HCT116 (cell line): Measurements from ENCODE around the gene GDAP2. TPM values are rescaled to one million over a fixed set of nuclear protein-coding genes. Genes with fewer than 3 reads are reported as not detected.

Experiments used
- ATAC-seq: fragments of 200-7000 bp; cut with Tn5 transposase; 2 replicates; pipeline ENCODE4 v1.9.1; 2020; ENCODE audit warnings: mild to moderate bottlenecking, moderate library complexity
- BruUV-seq: library from RNA; stranded (reverse); fragments of 400-500 nt; replicated peaks from 2 replicates; lab custom pipeline; 2021; lab: Mats Ljungman, UMichigan
- CTCF ChIA-PET: fragments of 300-600 bp; sonication (Branson Sonifier 250); formaldehyde crosslinking; loops from one replicate; lab custom pipeline; 2021; ENCODE audit warnings: antibody characterized with exemption; lab: Charles Lee
- POLR2A ChIA-PET: fragments of 300-600, 350-600 bp; sonication (Branson Sonifier 250); formaldehyde crosslinking; loops from one replicate; lab custom pipeline; 2021; ENCODE audit warnings: antibody characterized with exemption; lab: Charles Lee
- RAD21 ChIA-PET, 2 experiments: fragments of 300-600 bp; sonication (Branson Sonifier 250); formaldehyde crosslinking; loops; one replicate each; lab custom pipeline; 2023; ENCODE audit warnings: low total read pairs in 2 of 2; ENCODE audit not compliant: uncharacterized antibody in 2 of 2, unreplicated experiment in 2 of 2, low non-redundant PET in 1 of 2; lab: Charles Lee
- DNase-seq: peaks from one replicate; pipeline ENCODE4 v3.0.0-alpha.2; 2010; ENCODE audit warnings: low read depth, low spot score
- H2AFZ ChIP-seq: fragments of 200-600 bp; shearing (Covaris generic), sonication (generic); 2 replicates; pipeline ENCODE4 v1.6.1; 2017; ENCODE audit warnings: low read depth, mixed run types, mixed read lengths, antibody characterized with exemption, low read length; ENCODE audit not compliant: poor library complexity, severe bottlenecking
- H3K27ac ChIP-seq: 2 replicates; pipeline ENCODE4 v1.5.1; 2012; ENCODE audit warnings: low read depth, low read length
- H3K27me3 ChIP-seq: fragments of 200-600 bp; sonication (generic); 2 replicates; pipeline ENCODE4 v1.6.1; 2016; ENCODE audit warnings: mixed run types, low read length, mixed read lengths; ENCODE audit not compliant: insufficient read depth
- H3K36me3 ChIP-seq, 2 experiments: fragments of 200-500 bp in 1 of 2; fragments of 200-600 bp in 1 of 2; sonication (Bioruptor generic) in 1 of 2; sonication (generic) in 1 of 2; 2 replicates each; pipeline versions ENCODE4 v1.5.1 to v1.6.1; 2014 to 2016; ENCODE audit warnings: low read length in 2 of 2, inconsistent platforms in 1 of 2, mixed read lengths in 1 of 2, mixed run types in 1 of 2; ENCODE audit not compliant: insufficient read depth in 2 of 2, control insufficient read depth in 1 of 2
- H3K4me1 ChIP-seq, 2 experiments: fragments of 200-600 bp in 1 of 2; sonication (generic) in 1 of 2; 2 replicates each; pipeline versions ENCODE4 v1.5.1 to v1.6.1; 2012 to 2017; ENCODE audit warnings: low read length in 2 of 2, inconsistent platforms in 1 of 2, mild to moderate bottlenecking in 1 of 2, mixed read lengths in 1 of 2, mixed run types in 1 of 2, moderate library complexity in 1 of 2; ENCODE audit not compliant: insufficient read depth in 2 of 2, control insufficient read depth in 1 of 2
- H3K4me2 ChIP-seq: fragments of 200-600 bp; sonication (generic); 2 replicates; pipeline ENCODE4 v1.6.1; 2017; ENCODE audit warnings: mixed run types, low read length, mixed read lengths
- H3K4me3 ChIP-seq, 2 experiments: fragments of 200-600 bp in 1 of 2; sonication (generic) in 1 of 2; replicated peaks in 1 of 2; 2 replicates each; pipeline ENCODE4 v1.5.1; 2011 to 2016; ENCODE audit warnings: low read length in 2 of 2, control low read depth in 1 of 2, low read depth in 1 of 2, mild to moderate bottlenecking in 1 of 2, mixed read lengths in 1 of 2, mixed run types in 1 of 2
- H3K79me2 ChIP-seq: fragments of 200-600 bp; sonication (generic); 2 replicates; pipeline ENCODE4 v1.6.1; 2017; ENCODE audit warnings: mild to moderate bottlenecking, mixed run types, low read length, moderate library complexity, mixed read lengths; ENCODE audit not compliant: insufficient read depth
- H3K9ac ChIP-seq: fragments of 200-600 bp; sonication (generic); 2 replicates; pipeline ENCODE4 v1.6.1; 2016; ENCODE audit warnings: low read length, mixed read lengths
- H3K9me2 ChIP-seq: fragments of 200-600 bp; sonication (generic), shearing (Covaris generic); 2 replicates; pipeline ENCODE4 v1.6.1; 2017; ENCODE audit warnings: mixed run types, mild to moderate bottlenecking, moderate library complexity; ENCODE audit not compliant: insufficient read depth
- H3K9me3 ChIP-seq, 2 experiments: fragments of 200-500 bp in 1 of 2; fragments of 200-600 bp in 1 of 2; sonication (Bioruptor generic) in 1 of 2; sonication (generic) in 1 of 2; 2 replicates each; pipeline ENCODE4 v1.6.1; 2014 to 2017; ENCODE audit warnings: low read length in 2 of 2, mixed read lengths in 2 of 2, inconsistent platforms in 1 of 2, low read depth in 1 of 2, mild to moderate bottlenecking in 1 of 2, mixed run types in 1 of 2, moderate library complexity in 1 of 2; ENCODE audit not compliant: control insufficient read depth in 1 of 2, insufficient read depth in 1 of 2
- H4K20me1 ChIP-seq: fragments of 200-600 bp; sonication (generic), shearing (Covaris generic); 2 replicates; pipeline ENCODE4 v1.6.1; 2017; ENCODE audit warnings: mixed run types, mild to moderate bottlenecking, moderate library complexity; ENCODE audit not compliant: insufficient read depth
- ATF3 ChIP-seq: IDR thresholded peaks from 2 replicates; pipeline ENCODE4 v1.6.1; 2012
- CTCF ChIP-seq, 3 experiments: fragments of 200-600 bp in 1 of 3; sonication (generic) in 1 of 3; IDR thresholded peaks in 2 of 3; conservative IDR thresholded peaks in 1 of 3; 2 replicates each; pipeline ENCODE4 v1.5.1; 2012 to 2017; ENCODE audit warnings: low read depth in 2 of 3, low read length in 2 of 3, antibody characterized with exemption in 1 of 3, borderline replicate concordance in 1 of 3, control low read depth in 1 of 3, mild to moderate bottlenecking in 1 of 3, mixed read lengths in 1 of 3, mixed run types in 1 of 3, moderate library complexity in 1 of 3; ENCODE audit not compliant: insufficient read depth in 1 of 3
- EGR1 ChIP-seq: IDR thresholded peaks from 2 replicates; pipeline ENCODE4 v1.6.1; 2012; ENCODE audit warnings: low read depth
- EZH2 ChIP-seq: fragments of 200-600 bp; sonication (generic); IDR thresholded peaks from 2 replicates; pipeline ENCODE4 v1.6.1; 2017; ENCODE audit warnings: antibody characterized with exemption, mixed run types
- EZH2phosphoT487 ChIP-seq: fragments of 200-600 bp; IDR thresholded peaks from 2 replicates; pipeline ENCODE4 v1.6.1; 2018; ENCODE audit warnings: antibody characterized with exemption, borderline replicate concordance
- FOSL1 ChIP-seq: IDR thresholded peaks from 2 replicates; pipeline ENCODE4 v1.6.1; 2012; ENCODE audit warnings: low read depth
- JUND ChIP-seq: IDR thresholded peaks from 2 replicates; pipeline ENCODE4 v1.6.1; 2012
- POLR2AphosphoS5 ChIP-seq: IDR thresholded peaks from 2 replicates; pipeline ENCODE4 v1.6.1; 2011; ENCODE audit warnings: mild to moderate bottlenecking, low read depth, low read length, moderate library complexity
- SIN3A ChIP-seq: IDR thresholded peaks from 2 replicates; pipeline ENCODE4 v1.6.1; 2012; ENCODE audit warnings: low read depth
- SP1 ChIP-seq: IDR thresholded peaks from 2 replicates; pipeline ENCODE4 v1.6.1; 2012; ENCODE audit warnings: low read depth
- TCF7L2 ChIP-seq: IDR thresholded peaks from 2 replicates; pipeline ENCODE4 v1.7.0; 2011; ENCODE audit warnings: borderline replicate concordance, inconsistent platforms; ENCODE audit not compliant: insufficient read depth, insufficient read length; ENCODE audit errors: extremely low read depth
- ZNF274 ChIP-seq: fragments of 200-500 bp; sonication (Bioruptor generic); IDR thresholded peaks from 2 replicates; pipeline ENCODE4 v1.6.1; 2014; ENCODE audit warnings: mild to moderate bottlenecking, low read depth, low read length, inconsistent platforms
- intact Hi-C: fragments of 100-400 bp; cut with micrococcal nuclease; formaldehyde crosslinking; loops from 2 replicates; pipeline ENCODE4 v1.10.0; 2022
- total RNA-seq: library from RNA; stranded (reverse); gene quantifications from one replicate; pipeline ENCODE4 v1.2.1, GENCODE V29; 2021; ENCODE audit not compliant: unreplicated experiment

Gene GDAP2
- total RNA-seq, 1 experiment from 2014 or later: 21.4 TPM

GRCh38 chr1:117828201-117828600 lies 101.2 kb downstream of the GDAP2 start:
- RAD21 ChIA-PET: no interaction called here

GRCh38 chr1:117826540-117827078 lies 102.8 kb downstream of the GDAP2 start:
- intact Hi-C loops: no loop called here
- Histone ChIP-seq H4K20me1 (no peaks in the 10 kb centered on the region), H3K27me3 (no peaks in the 10 kb centered on the region), H3K9me3 (no peaks in the 10 kb centered on the region), H3K4me3 (no peak overlapping the region), H3K27ac (no peak overlapping the region), H3K4me1 (peaks cover 2 to 24% of the 10 kb centered on the region in 2 experiments; a peak in 2 of 4 replicates), H3K9me2 (no peaks in the 10 kb centered on the region), H3K9ac (no peak overlapping the region), H3K4me2 (peak overlapping the region; percentile 50), H2AFZ (no peak overlapping the region), H3K36me3 (no peaks in the 10 kb centered on the region), H3K79me2 (no peaks in the 10 kb centered on the region)
- ChIA-PET POLR2A (no interaction called here), CTCF (no interaction called here), RAD21 (no interaction called here)
- ATAC-seq: peak; percentile 82
- TF ChIP-seq POLR2AphosphoS5 (no peak), ATF3 (no peak), EGR1 (no peak), JUND (peak; percentile 59), EZH2 (no peak), SP1 (peak; percentile 42; the same call in 1 of the 2 replicates), FOSL1 (peak; percentile 88), EZH2phosphoT487 (no peak), ZNF274 (no peak), TCF7L2 (no peak), SIN3A (no peak), CTCF (IDR thresholded peaks at IDR 0.05 in 2 of 3, conservative IDR thresholded peaks at IDR 0.05 in 1 of 3; ENCODE audit: borderline replicate concordance in 1 of 3, insufficient read depth in 1 of 3, low read depth in 2 of 3, low read length in 2 of 3) (no peak)
- peak; percentile 19 for DNase-seq
- no TSS peak for BruUV-seq

More at GRCh38 chr1:117828201-117828600, 101.2 kb downstream of the GDAP2 start:
- no peak for TF ChIP-seq FOSL1
- TF ChIP-seq TCF7L2: no peak
- TF ChIP-seq EGR1: no peak
- no peak for TF ChIP-seq SP1
- Histone ChIP-seq H3K4me1 (peaks cover 2 to 18% of the 10 kb centered on the region in 2 experiments; a peak in 2 of 4 replicates), H3K9ac (no peak overlapping the region), H3K36me3 (no peaks in the 10 kb centered on the region), H2AFZ (no peak overlapping the region), H3K4me3 (no peak overlapping the region), H4K20me1 (no peaks in the 10 kb centered on the region), H3K27ac (no peak overlapping the region), H3K27me3 (no peaks in the 10 kb centered on the region), H3K9me3 (no peaks in the 10 kb centered on the region), H3K4me2 (no peak overlapping the region), H3K79me2 (no peaks in the 10 kb centered on the region), H3K9me2 (no peaks in the 10 kb centered on the region)
- ATAC-seq (no peak), DNase-seq (no peak)
- intact Hi-C loops: no loop called here
- ChIA-PET CTCF (no interaction called here), POLR2A (no interaction called here)
- BruUV-seq: no TSS peak
